ENCODE data around the gene MARCHF10.

MARCHF10 gene

DNA sequence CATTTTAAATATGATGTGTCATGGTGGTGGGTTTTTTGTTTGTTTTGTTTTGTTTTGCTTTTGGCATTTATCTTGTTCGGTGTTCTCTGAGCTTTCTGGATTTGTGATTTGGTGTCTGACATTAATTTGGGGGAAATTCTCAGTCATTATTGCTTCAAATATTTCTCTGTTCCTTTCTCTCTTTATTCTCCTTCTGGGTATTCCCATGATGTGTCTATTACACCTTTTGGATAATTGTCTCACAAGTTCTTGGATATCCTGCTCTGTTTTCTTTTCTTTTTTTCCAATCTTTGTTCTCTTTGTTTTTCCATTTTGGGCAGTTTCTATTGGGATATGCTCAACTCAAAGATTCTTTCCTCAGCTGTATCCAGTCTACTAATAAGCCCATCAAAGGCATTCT lies 88.5 kb downstream of the MARCHF10 start:
- POLR2A ChIA-PET = no interaction called here
- TF ChIP-seq LEF1 (IDR thresholded peaks at IDR 0.05; ENCODE audit: borderline replicate concordance) = no peak
- no peak for TF ChIP-seq HDGF (IDR thresholded peaks at IDR 0.05; ENCODE audit: borderline replicate concordance)
- TF ChIP-seq FOXM1 (IDR thresholded peaks at IDR 0.05; ENCODE audit: borderline replicate concordance) = no peak
- no peak for TF ChIP-seq FOXA1 (IDR thresholded peaks at IDR 0.05)
- TF ChIP-seq CTBP1 (IDR thresholded peaks at IDR 0.05; ENCODE audit: borderline replicate concordance) = no peak
- no peak for TF ChIP-seq FOXK2 (IDR thresholded peaks at IDR 0.05)
- TF ChIP-seq SP1 (IDR thresholded peaks at IDR 0.05) = no peak
- TF ChIP-seq ELF4 (IDR thresholded peaks at IDR 0.05) = no peak
- TF ChIP-seq TARDBP (IDR thresholded peaks at IDR 0.05) = no peak
- TF ChIP-seq NFRKB (IDR thresholded peaks at IDR 0.05) = no peak
- TF ChIP-seq ZNF384 (IDR thresholded peaks at IDR 0.05) = no peak
- no peak for TF ChIP-seq BHLHE40 (IDR thresholded peaks at IDR 0.05; ENCODE audit: borderline replicate concordance)
- TF ChIP-seq L3MBTL2 (conservative IDR thresholded peaks at IDR 0.05) = no peak
- CTCF ChIA-PET = no interaction called here
- DNase-seq (ENCODE audit: extremely low spot score) = no peak

DNA sequence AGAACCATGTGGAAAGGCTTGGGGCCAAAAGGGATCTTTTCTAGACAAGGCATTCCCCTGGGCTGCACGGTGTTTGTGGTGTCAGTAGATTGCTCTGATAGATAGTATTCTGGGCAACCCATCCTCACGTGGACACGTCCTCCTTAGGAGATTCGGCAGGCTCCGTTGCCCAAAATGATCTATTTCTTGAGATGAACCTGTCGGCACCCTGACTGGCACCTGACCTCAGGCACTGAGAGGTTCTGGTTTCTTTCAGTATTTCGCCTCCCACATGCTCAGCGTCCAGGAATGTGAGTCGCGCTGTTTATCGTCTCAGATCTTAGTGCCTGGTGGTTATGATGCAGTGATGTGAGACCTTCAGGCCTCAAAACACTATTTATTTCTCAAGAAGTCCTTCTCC lies 89.7 kb downstream of the MARCHF10 start:
- ChIA-PET CTCF (no interaction called here), POLR2A (no interaction called here)
- TF ChIP-seq L3MBTL2 (conservative IDR thresholded peaks at IDR 0.05) (no peak), PKNOX1 (IDR thresholded peaks at IDR 0.05) (no peak), FOXA1 (IDR thresholded peaks at IDR 0.05) (no peak)
- DNase-seq (ENCODE audit: extremely low spot score) = no peak

DNA sequence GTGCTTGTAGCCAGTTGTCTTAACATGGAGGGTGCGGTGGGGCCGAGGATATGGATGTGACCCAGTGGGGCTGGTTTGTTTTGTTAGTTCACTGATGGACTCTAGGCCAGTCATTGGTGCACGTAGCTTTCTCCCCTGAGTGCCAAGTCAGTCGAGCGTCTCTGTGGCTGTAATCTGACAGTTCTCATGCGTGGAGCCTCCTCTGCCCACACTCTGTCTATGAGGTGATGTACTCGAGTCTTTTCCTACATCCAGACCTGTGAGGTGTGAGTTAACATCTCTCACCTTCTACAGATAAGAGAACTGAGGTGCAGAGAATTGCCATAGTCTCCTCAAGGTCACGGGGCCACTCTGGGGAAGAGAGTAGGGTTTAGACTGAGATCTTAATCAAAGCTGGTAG lies 90.2 kb downstream of the MARCHF10 start:
- no peak for DNase-seq (ENCODE audit: extremely low spot score)
- ChIA-PET CTCF (no interaction called here), POLR2A (no interaction called here)
- no peak for TF ChIP-seq BHLHE40 (IDR thresholded peaks at IDR 0.05; ENCODE audit: borderline replicate concordance)
- no peak for TF ChIP-seq LEF1 (IDR thresholded peaks at IDR 0.05; ENCODE audit: borderline replicate concordance)
- TF ChIP-seq PKNOX1 (IDR thresholded peaks at IDR 0.05) = no peak
- no peak for TF ChIP-seq HDGF (IDR thresholded peaks at IDR 0.05; ENCODE audit: borderline replicate concordance)
- no peak for TF ChIP-seq SUZ12 (IDR thresholded peaks at IDR 0.05)
- TF ChIP-seq SP1 (IDR thresholded peaks at IDR 0.05) = no peak
- no peak for TF ChIP-seq FOXK2 (IDR thresholded peaks at IDR 0.05)
- TF ChIP-seq ZNF384 (IDR thresholded peaks at IDR 0.05) = no peak
- no peak for TF ChIP-seq NFRKB (IDR thresholded peaks at IDR 0.05)
- TF ChIP-seq L3MBTL2 (conservative IDR thresholded peaks at IDR 0.05) = no peak

- POLR2A ChIA-PET = no interaction called here
- DNase-seq (ENCODE audit: extremely low spot score) = no peak
- CTCF ChIA-PET = no interaction called here
- no peak for TF ChIP-seq ARNT (IDR thresholded peaks at IDR 0.05)
- TF ChIP-seq ELF4 (IDR thresholded peaks at IDR 0.05) = no peak
- no peak for TF ChIP-seq FOXA1 (IDR thresholded peaks at IDR 0.05)
- no peak for TF ChIP-seq HDGF (IDR thresholded peaks at IDR 0.05; ENCODE audit: borderline replicate concordance)
- no peak for TF ChIP-seq CTBP1 (IDR thresholded peaks at IDR 0.05; ENCODE audit: borderline replicate concordance)
- no peak for TF ChIP-seq BHLHE40 (IDR thresholded peaks at IDR 0.05; ENCODE audit: borderline replicate concordance)
- TF ChIP-seq FOXM1 (IDR thresholded peaks at IDR 0.05; ENCODE audit: borderline replicate concordance) = no peak
- TF ChIP-seq PKNOX1 (IDR thresholded peaks at IDR 0.05) = no peak
- TF ChIP-seq SUZ12 (IDR thresholded peaks at IDR 0.05) = no peak
Observed at GRCh38 chr17:62717589-62717855, 90.6 kb downstream of the MARCHF10 start.

- no peak for TF ChIP-seq FOXA1 (IDR thresholded peaks at IDR 0.05)
- TF ChIP-seq ARNT (IDR thresholded peaks at IDR 0.05) = no peak
- ChIA-PET CTCF (interaction anchor here (0.9 kb wide), 1 partner anchor 44 kb away, joined by 3 read pairs; no protein-coding TSS in a partner anchor), POLR2A (no interaction called here)
- no peak for DNase-seq (ENCODE audit: extremely low spot score)
Observed at GRCh38 chr17:62716834-62717588, 91.1 kb downstream of the MARCHF10 start.

- ChIA-PET POLR2A (no interaction called here), CTCF (no interaction called here)
- DNase-seq (ENCODE audit: extremely low spot score) = no peak
- TF ChIP-seq FOXK2 (IDR thresholded peaks at IDR 0.05) (no peak), BHLHE40 (IDR thresholded peaks at IDR 0.05; ENCODE audit: borderline replicate concordance) (no peak), NFRKB (IDR thresholded peaks at IDR 0.05) (no peak), ARNT (IDR thresholded peaks at IDR 0.05) (no peak), LEF1 (IDR thresholded peaks at IDR 0.05; ENCODE audit: borderline replicate concordance) (no peak)
Observed at GRCh38 chr17:62715882-62716390, 92.2 kb downstream of the MARCHF10 start.

- no peak for TF ChIP-seq PKNOX1 (IDR thresholded peaks at IDR 0.05)
- TF ChIP-seq BHLHE40 (IDR thresholded peaks at IDR 0.05; ENCODE audit: borderline replicate concordance) = no peak
- TF ChIP-seq HDGF (IDR thresholded peaks at IDR 0.05; ENCODE audit: borderline replicate concordance) = no peak
- TF ChIP-seq TARDBP (IDR thresholded peaks at IDR 0.05) = no peak
- TF ChIP-seq SP1 (IDR thresholded peaks at IDR 0.05) = no peak
- no peak for TF ChIP-seq ZNF384 (IDR thresholded peaks at IDR 0.05)
- ChIA-PET POLR2A (interaction anchor here (1.3 kb wide), 1 partner anchor 10 kb away, joined by 3 read pairs; no protein-coding TSS in a partner anchor), CTCF (no interaction called here)
- no peak for DNase-seq (ENCODE audit: extremely low spot score)
Observed at GRCh38 chr17:62714016-62714777, 93.9 kb downstream of the MARCHF10 start.
